TTC549 (cell line): Measurements from ENCODE around the gene P2RX3.
"Not testable (repeated sequence)": the region's sequence is repeated elsewhere in the genome, so short reads cannot be mapped to it uniquely, and the experiment has no call there.

Experiments used
- FAIRE-seq: peaks from 2 replicates; lab custom pipeline; 2012; peaks lifted over from hg19 to GRCh38; lab: Jason Lieb, UNC

P2RX3 gene

GRCh38 chr11:57353446-57353845 is 15.3 kb downstream of the P2RX3 start:
- FAIRE-seq = no peak

- FAIRE-seq = no peak
Observed at GRCh38 chr11:57353852-57354251, 15.7 kb downstream of the P2RX3 start.

GRCh38 chr11:57354699-57355098 is 16.5 kb downstream of the P2RX3 start:
- no peak for FAIRE-seq

- no peak for FAIRE-seq
Observed at GRCh38 chr11:57356268-57356667, 18.1 kb downstream of the P2RX3 start.

GRCh38 chr11:57357310-57357709 is 19.2 kb downstream of the P2RX3 start:
- no peak for FAIRE-seq

GRCh38 chr11:57357856-57358255 is 19.7 kb downstream of the P2RX3 start:
- FAIRE-seq = no peak

GRCh38 chr11:57358543-57358961 is 20.4 kb downstream of the P2RX3 start:
- FAIRE-seq = no peak

- FAIRE-seq = no peak
Observed at GRCh38 chr11:57358991-57359390, 20.8 kb downstream of the P2RX3 start.

- FAIRE-seq = no peak
Observed at GRCh38 chr11:57359396-57359795, 21.2 kb downstream of the P2RX3 start.

- FAIRE-seq = no peak
Observed at GRCh38 chr11:57359896-57360690, 21.9 kb downstream of the P2RX3 start.

- no peak for FAIRE-seq
Observed at GRCh38 chr11:57360991-57361390, 22.8 kb downstream of the P2RX3 start.

- FAIRE-seq = not testable (repeated sequence)
Observed at GRCh38 chr11:57361420-57361819, 23.3 kb downstream of the P2RX3 start.

GRCh38 chr11:57361926-57362325 is 23.8 kb downstream of the P2RX3 start:
- no peak for FAIRE-seq

- FAIRE-seq = no peak
Observed at GRCh38 chr11:57363131-57364080, 25.3 kb downstream of the P2RX3 start.

- FAIRE-seq = no peak
Observed at GRCh38 chr11:57364851-57365660, 26.9 kb downstream of the P2RX3 start.

- FAIRE-seq = no peak
Observed at GRCh38 chr11:57368106-57368844, 30.1 kb downstream of the P2RX3 start.

GRCh38 chr11:57368845-57369232 is 30.7 kb downstream of the P2RX3 start:
- no peak for FAIRE-seq

GRCh38 chr11:57370251-57370650 is 32.1 kb downstream of the P2RX3 start:
- no peak for FAIRE-seq

GRCh38 chr11:57370941-57371340 is 32.8 kb downstream of the P2RX3 start:
- no peak for FAIRE-seq

GRCh38 chr11:57373146-57373545 is 35.0 kb downstream of the P2RX3 start:
- no peak for FAIRE-seq

GRCh38 chr11:57374966-57375365 is 36.8 kb downstream of the P2RX3 start:
- FAIRE-seq = no peak

- FAIRE-seq = no peak
Observed at GRCh38 chr11:57375490-57375889, 37.3 kb downstream of the P2RX3 start.
